ENCODE measurements around the gene SRSF3. TPM values are rescaled to one million over a fixed set of nuclear protein-coding genes. Genes with fewer than 3 reads are reported as not detected.
"Not testable (repeated sequence)": the region's sequence is repeated elsewhere in the genome, so short reads cannot be mapped to it uniquely, and the experiment has no call there.

The SRSF3 gene
- total RNA-seq, 1 donor from 2014 or later, result 91.2 TPM

GRCh38 chr6:36574679-36575078, 19.5 kb upstream of the SRSF3 start:
- no peak for DNase-seq (ENCODE audit: low spot score)

GRCh38 chr6:36576578-36576977, 17.6 kb upstream of the SRSF3 start:
- no peak for DNase-seq (ENCODE audit: low spot score)

- peak; percentile 59 for DNase-seq (ENCODE audit: low spot score)
Observed at GRCh38 chr6:36577301-36577700, 16.9 kb upstream of the SRSF3 start.

GRCh38 chr6:36578030-36578429, 16.1 kb upstream of the SRSF3 start:
- no peak for DNase-seq (ENCODE audit: low spot score)

- DNase-seq (ENCODE audit: low spot score), result no peak
Observed at GRCh38 chr6:36578431-36578830, 15.7 kb upstream of the SRSF3 start.

GRCh38 chr6:36580184-36580526, 14.0 kb upstream of the SRSF3 start:
- DNase-seq (ENCODE audit: low spot score), result no peak

- DNase-seq (ENCODE audit: low spot score), result no peak
Observed at GRCh38 chr6:36581716-36582115, 12.4 kb upstream of the SRSF3 start.

GRCh38 chr6:36586606-36587005, 7.6 kb upstream of the SRSF3 start:
- DNase-seq (ENCODE audit: low spot score), result no peak

- not testable (repeated sequence) for DNase-seq (ENCODE audit: low spot score)
Observed at GRCh38 chr6:36589025-36589400, 5.1 kb upstream of the SRSF3 start.

GRCh38 chr6:36590237-36590636, 3.9 kb upstream of the SRSF3 start:
- DNase-seq (ENCODE audit: low spot score), result peak; percentile 48

GRCh38 chr6:36592221-36592655, 1.9 kb upstream of the SRSF3 start:
- no peak for DNase-seq (ENCODE audit: low spot score)

- no peak for DNase-seq (ENCODE audit: low spot score)
Observed at GRCh38 chr6:36593569-36594028, 563 bp upstream of the SRSF3 start.

- DNase-seq (ENCODE audit: low spot score), result peak; percentile 68
Observed at GRCh38 chr6:36594816-36595643, 868 bp downstream of the SRSF3 start.

- DNase-seq (ENCODE audit: low spot score), result peak; percentile 19
Observed at GRCh38 chr6:36596356-36596755, 2.2 kb downstream of the SRSF3 start.

- no peak for DNase-seq (ENCODE audit: low spot score)
Observed at GRCh38 chr6:36597775-36598174, 3.6 kb downstream of the SRSF3 start.

- DNase-seq (ENCODE audit: low spot score), result no peak
Observed at GRCh38 chr6:36598326-36598725, 4.2 kb downstream of the SRSF3 start.

- DNase-seq (ENCODE audit: low spot score), result no peak
Observed at GRCh38 chr6:36598739-36599318, 4.7 kb downstream of the SRSF3 start.

- DNase-seq (ENCODE audit: low spot score), result no peak
Observed at GRCh38 chr6:36599791-36600209, 5.6 kb downstream of the SRSF3 start.

- no peak for DNase-seq (ENCODE audit: low spot score)
Observed at GRCh38 chr6:36600564-36601146, 6.5 kb downstream of the SRSF3 start.

GRCh38 chr6:36601818-36602217, 7.7 kb downstream of the SRSF3 start:
- not testable (repeated sequence) for DNase-seq (ENCODE audit: low spot score)

GRCh38 chr6:36603222-36604089, 9.3 kb downstream of the SRSF3 start:
- DNase-seq (ENCODE audit: low spot score), result no peak

Data from umbilical cord (tissue), 2 donors.